ENCODE measurements around the gene SLC4A2. TPM values are rescaled to one million over a fixed set of nuclear protein-coding genes. Genes with fewer than 3 reads are reported as not detected.

The SLC4A2 gene
- total RNA-seq, 1 donor from 2014 or later, result 49.7 TPM

Other genes with a start within 250 kb of the SLC4A2 start
- gene AOC1, start 207.1 kb upstream of the SLC4A2 start, total RNA-seq, result not detected
- 88.9 TPM for gene KCNH2, start 81.3 kb upstream of the SLC4A2 start, total RNA-seq
- gene NOS3, start 68.6 kb upstream of the SLC4A2 start, total RNA-seq, result 10.0 TPM
- gene ATG9B, start 35.1 kb upstream of the SLC4A2 start, total RNA-seq, result not detected
- 24.6 TPM for gene ABCB8, start 31.1 kb upstream of the SLC4A2 start, total RNA-seq
- gene ASIC3, start 11.1 kb upstream of the SLC4A2 start, total RNA-seq, result 6.5 TPM
- 6.3 TPM for gene CDK5, start 1.7 kb upstream of the SLC4A2 start, total RNA-seq
- 81.1 TPM for gene FASTK, start 21.2 kb downstream of the SLC4A2 start, total RNA-seq
- 33.9 TPM for gene TMUB1, start 23.9 kb downstream of the SLC4A2 start, total RNA-seq
- 62.7 TPM for gene AGAP3, start 26.9 kb downstream of the SLC4A2 start, total RNA-seq
- 2.7 TPM for gene GBX1, start 108.1 kb downstream of the SLC4A2 start, total RNA-seq
- gene ASB10, start 127.7 kb downstream of the SLC4A2 start, total RNA-seq, result 42.6 TPM
- gene H2BK1, start 150.9 kb downstream of the SLC4A2 start, total RNA-seq, result not detected
- 23.9 TPM for gene ABCF2, start 167.6 kb downstream of the SLC4A2 start, total RNA-seq
- 10.5 TPM for gene CHPF2, start 172.9 kb downstream of the SLC4A2 start, total RNA-seq
- gene SMARCD3, start 189.1 kb downstream of the SLC4A2 start, total RNA-seq, result 131 TPM

Measured in Right ventricle myocardium superior (tissue), 1 donor.